GM06990 (cell line): ENCODE measurements around the gene OXNAD1.

Experiments
- DNase-seq: peaks from one replicate; pipeline ENCODE4 v3.0.0-alpha.2; 2011; ENCODE audit not compliant: insufficient read length; ENCODE audit errors: extremely low read depth
- H3K27me3 ChIP-seq: replicated peaks from 2 replicates; pipeline ENCODE4 v1.6.0; 2011; ENCODE audit warnings: low read length; ENCODE audit not compliant: control insufficient read depth, insufficient read depth
- H3K36me3 ChIP-seq: 2 replicates; pipeline ENCODE4 v1.5.1; 2011; ENCODE audit warnings: low read length; ENCODE audit not compliant: control insufficient read depth, insufficient read depth
- H3K4me3 ChIP-seq: replicated peaks from 2 replicates; pipeline ENCODE4 v1.5.1; 2011; ENCODE audit warnings: low read depth, mild to moderate bottlenecking, control low read depth, low read length
- CTCF ChIP-seq: IDR thresholded peaks from 2 replicates; pipeline ENCODE4 v1.5.1; 2011; ENCODE audit warnings: low read length, control low read depth, mild to moderate bottlenecking, inconsistent platforms; ENCODE audit not compliant: insufficient read depth, poor library complexity, severe bottlenecking

OXNAD1 gene

GRCh38 chr3:16313886-16314645, 49.1 kb downstream of the OXNAD1 start:
- Histone ChIP-seq H3K36me3 (peaks cover 23% of the 10 kb centered on the region), H3K4me3 (no peak overlapping the region), H3K27me3 (no peaks in the 10 kb centered on the region)
- no peak for DNase-seq
- no peak for TF ChIP-seq CTCF

GRCh38 chr3:16315623-16316022, 50.6 kb downstream of the OXNAD1 start:
- no peak overlapping the region for H3K4me3 ChIP-seq
- TF ChIP-seq CTCF, result no peak
- no peaks in the 10 kb centered on the region for H3K27me3 ChIP-seq
- no peak for DNase-seq
- peaks cover 26% of the 10 kb centered on the region for H3K36me3 ChIP-seq

GRCh38 chr3:16316396-16316795, 51.4 kb downstream of the OXNAD1 start:
- no peak for TF ChIP-seq CTCF
- Histone ChIP-seq H3K36me3 (peaks cover 32% of the 10 kb centered on the region), H3K4me3 (no peak overlapping the region), H3K27me3 (no peaks in the 10 kb centered on the region)
- DNase-seq, result no peak

- H3K36me3 ChIP-seq, result peaks cover 36% of the 10 kb centered on the region
Observed at GRCh38 chr3:16316847-16317560, 52.0 kb downstream of the OXNAD1 start.

GRCh38 chr3:16317561-16317945, 52.5 kb downstream of the OXNAD1 start:
- Histone ChIP-seq H3K27me3 (no peaks in the 10 kb centered on the region), H3K4me3 (no peak overlapping the region), H3K36me3 (peaks cover 40% of the 10 kb centered on the region)
- no peak for TF ChIP-seq CTCF
- no peak for DNase-seq

More at GRCh38 chr3:16316847-16317560, 52.0 kb downstream of the OXNAD1 start:
- Histone ChIP-seq H3K27me3 (no peaks in the 10 kb centered on the region), H3K4me3 (no peak overlapping the region)
- TF ChIP-seq CTCF, result no peak
- DNase-seq, result no peak
